ENCODE data around the gene SLK.

Gene SLK

GRCh38 chr10:103991393-103992128 is 24.6 kb downstream of the SLK start:
- no peak for DNase-seq

- DNase-seq, result no peak
These were observed 28.2 kb downstream of the SLK start for GRCh38 chr10:103995134-103995533.

- no peak for DNase-seq
These were observed 31.9 kb downstream of the SLK start for GRCh38 chr10:103998805-103999204.

- no peak for DNase-seq
These were observed 36.0 kb downstream of the SLK start for GRCh38 chr10:104002911-104003310.

- DNase-seq, result no peak
These were observed 38.4 kb downstream of the SLK start for GRCh38 chr10:104005172-104005863.

- DNase-seq, result no peak
These were observed 45.0 kb downstream of the SLK start for GRCh38 chr10:104011904-104012303.

GRCh38 chr10:104013489-104013888 is 46.5 kb downstream of the SLK start:
- no peak for DNase-seq

GRCh38 chr10:104014176-104014575 is 47.2 kb downstream of the SLK start:
- DNase-seq, result no peak

GRCh38 chr10:104016661-104017060 is 49.7 kb downstream of the SLK start:
- DNase-seq, result no peak

- no peak for DNase-seq
These were observed 51.5 kb downstream of the SLK start for GRCh38 chr10:104018471-104018870.

GRCh38 chr10:104020020-104020419 is 53.1 kb downstream of the SLK start:
- no peak for DNase-seq

GRCh38 chr10:104021246-104021645 is 54.3 kb downstream of the SLK start:
- DNase-seq, result no peak

- DNase-seq, result no peak
These were observed 55.1 kb downstream of the SLK start for GRCh38 chr10:104022026-104022425.

- no peak for DNase-seq
These were observed 58.6 kb downstream of the SLK start for GRCh38 chr10:104025524-104025923.

- DNase-seq, result no peak
These were observed 59.8 kb downstream of the SLK start for GRCh38 chr10:104026762-104027161.

GRCh38 chr10:104028146-104028545 is 61.2 kb downstream of the SLK start:
- DNase-seq, result peak; percentile 21

GRCh38 chr10:104028823-104029520 is 62.0 kb downstream of the SLK start:
- DNase-seq, result no peak

GRCh38 chr10:104029521-104029860 is 62.6 kb downstream of the SLK start:
- DNase-seq, result no peak

- DNase-seq, result no peak
These were observed 64.7 kb downstream of the SLK start for GRCh38 chr10:104031631-104032030.

GRCh38 chr10:104032144-104032775 is 65.3 kb downstream of the SLK start:
- no peak for DNase-seq

GRCh38 chr10:104033401-104033930 is 66.5 kb downstream of the SLK start:
- no peak for DNase-seq

GRCh38 chr10:104033966-104034365 is 67.0 kb downstream of the SLK start:
- DNase-seq, result no peak

Data from CD4-positive, alpha-beta T cell treated with Interleukin-17A for 4 hours (primary cell).